Medulla oblongata (tissue), 1 donor: ENCODE measurements around the gene MAPT.
"Not testable (repeated sequence)": the region's sequence is repeated elsewhere in the genome, so short reads cannot be mapped to it uniquely, and the experiment has no call there.

Source experiments
- DNase-seq: peaks from one replicate; pipeline ENCODE4 v3.0.0-alpha.2; 2015; ENCODE audit errors: extremely low spot score

Gene MAPT

DNA sequence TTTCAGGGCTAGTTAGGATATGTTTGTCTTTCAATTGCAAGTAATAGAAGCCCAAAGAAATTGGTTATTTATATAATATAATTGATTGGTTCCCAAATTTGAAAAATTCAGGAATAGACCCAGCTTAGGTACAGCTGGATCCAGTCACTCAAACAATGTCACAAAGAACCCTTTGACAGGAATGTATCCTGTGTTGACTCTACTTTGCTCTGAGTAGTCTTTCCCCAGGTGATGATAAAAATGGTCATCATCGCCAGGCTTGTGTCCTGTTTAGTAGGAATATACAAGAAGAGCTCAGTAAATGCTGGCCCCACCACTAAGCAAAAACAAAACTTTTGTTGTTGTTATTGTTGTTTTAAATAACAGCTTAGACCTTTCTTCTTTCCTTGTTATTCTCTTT is 35.0 kb downstream of the MAPT start:
- no peak for DNase-seq

DNA sequence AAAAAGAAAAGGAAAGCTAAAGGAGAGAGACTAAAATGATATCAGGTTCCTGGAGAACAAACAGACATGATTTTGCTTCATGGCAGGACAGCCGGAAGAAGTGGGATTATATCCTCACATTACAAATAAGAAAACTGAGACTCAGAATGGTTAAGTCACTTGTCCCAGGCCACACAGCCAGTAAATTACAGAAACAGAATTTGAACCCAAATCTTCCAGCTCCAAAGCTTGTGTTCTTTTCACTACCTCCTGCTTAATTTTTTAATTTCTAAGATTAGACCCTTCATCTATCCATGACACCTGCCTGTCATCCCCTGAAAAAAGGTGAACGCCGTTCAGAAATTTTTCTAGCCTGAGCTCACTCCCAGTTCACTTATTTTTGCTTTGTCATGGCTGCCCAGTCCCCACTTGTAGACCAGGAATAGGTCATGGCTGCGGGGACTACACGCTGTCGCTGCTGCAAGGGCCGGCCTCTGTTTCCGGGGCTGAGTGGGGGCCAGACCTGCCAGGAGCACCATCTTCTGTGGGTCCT is 36.1 kb downstream of the MAPT start:
- DNase-seq = no peak

DNA sequence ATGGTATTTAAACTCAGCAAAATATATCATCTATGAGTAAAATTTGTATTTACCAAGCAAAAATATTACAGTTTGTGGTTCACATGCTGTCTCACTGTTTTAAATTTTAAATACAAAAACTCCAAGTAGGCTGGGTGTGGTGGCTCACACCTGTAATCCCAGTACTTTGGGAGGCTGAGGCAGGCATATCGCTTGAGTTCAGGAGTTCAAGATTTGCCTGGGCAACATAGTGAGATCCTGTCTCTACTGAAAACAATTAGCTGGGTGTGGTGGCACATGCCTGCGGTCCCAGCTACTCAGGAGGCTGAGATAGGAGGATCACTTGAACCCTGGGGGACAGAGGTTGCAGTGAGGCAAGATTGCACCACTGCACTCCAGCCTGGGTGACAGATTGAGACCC is 37.3 kb downstream of the MAPT start:
- no peak for DNase-seq

DNA sequence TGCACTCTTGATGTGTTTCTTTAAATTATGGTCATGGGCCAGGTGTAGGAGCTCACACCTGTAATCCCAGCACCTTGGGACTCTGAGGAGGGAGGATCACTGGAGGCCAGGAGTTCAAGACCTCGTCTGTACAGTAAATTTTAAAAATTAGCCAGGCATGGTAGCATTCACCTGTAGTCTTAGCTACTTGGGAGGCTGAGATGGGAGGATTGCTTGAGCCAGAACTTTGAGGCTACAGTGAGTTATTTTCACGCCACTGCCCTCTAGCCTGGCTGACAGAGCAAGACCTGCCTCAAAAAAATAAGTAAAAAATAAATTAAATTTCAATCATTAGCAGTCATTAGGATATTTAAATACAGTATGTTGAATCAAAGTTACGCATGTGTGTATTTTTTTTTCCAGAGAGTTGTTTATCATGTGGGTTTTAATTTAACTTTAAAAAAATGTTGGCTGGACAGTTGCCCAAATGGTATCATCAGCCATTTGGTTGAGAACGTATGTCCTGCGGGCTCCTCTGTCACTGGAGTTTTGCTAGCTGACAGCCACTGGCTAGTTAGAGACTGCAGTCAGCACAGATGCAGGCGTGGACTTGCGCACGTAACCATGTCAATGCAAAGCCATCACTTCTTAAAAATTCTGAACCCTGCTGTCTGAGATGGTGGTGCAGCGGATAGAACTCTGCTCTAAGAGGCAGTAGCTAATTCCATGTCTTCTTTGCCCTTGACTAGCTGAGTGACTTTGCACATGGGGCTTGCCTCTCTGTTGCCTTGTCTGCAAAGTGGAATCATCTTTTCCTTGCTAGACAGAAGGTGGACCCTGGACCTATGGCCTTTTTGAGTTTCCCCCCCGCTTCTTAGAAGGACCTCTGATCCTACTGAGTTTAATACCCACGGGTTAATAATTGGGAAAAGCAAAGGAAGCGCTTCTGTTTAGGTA is 40.0 kb downstream of the MAPT start:
- no peak for DNase-seq

DNA sequence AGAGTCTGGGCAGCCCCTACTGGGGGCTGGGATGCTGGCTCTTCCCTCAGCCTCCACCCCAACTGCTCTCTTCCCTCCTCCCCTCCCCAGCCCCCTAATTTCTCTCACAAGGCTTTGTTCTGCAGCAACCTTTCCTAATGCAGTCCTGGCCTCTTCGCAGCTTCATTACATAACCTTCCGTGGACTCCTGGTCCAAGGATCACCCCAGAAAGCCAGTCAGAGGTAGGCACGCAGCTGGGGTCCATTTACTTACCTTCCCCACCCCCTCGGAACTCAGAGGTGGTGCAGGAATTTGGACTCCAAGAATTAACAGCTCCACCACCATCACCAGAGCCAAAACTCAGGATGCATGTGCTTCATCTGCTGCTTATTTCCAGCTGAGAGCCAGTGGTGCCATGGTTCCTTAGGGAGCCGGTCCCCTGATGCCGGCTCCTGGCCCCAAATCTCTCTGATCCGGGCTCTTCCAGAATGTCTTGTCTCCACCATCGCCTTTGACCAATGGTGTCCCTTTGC is 40.9 kb downstream of the MAPT start:
- DNase-seq = no peak

DNA sequence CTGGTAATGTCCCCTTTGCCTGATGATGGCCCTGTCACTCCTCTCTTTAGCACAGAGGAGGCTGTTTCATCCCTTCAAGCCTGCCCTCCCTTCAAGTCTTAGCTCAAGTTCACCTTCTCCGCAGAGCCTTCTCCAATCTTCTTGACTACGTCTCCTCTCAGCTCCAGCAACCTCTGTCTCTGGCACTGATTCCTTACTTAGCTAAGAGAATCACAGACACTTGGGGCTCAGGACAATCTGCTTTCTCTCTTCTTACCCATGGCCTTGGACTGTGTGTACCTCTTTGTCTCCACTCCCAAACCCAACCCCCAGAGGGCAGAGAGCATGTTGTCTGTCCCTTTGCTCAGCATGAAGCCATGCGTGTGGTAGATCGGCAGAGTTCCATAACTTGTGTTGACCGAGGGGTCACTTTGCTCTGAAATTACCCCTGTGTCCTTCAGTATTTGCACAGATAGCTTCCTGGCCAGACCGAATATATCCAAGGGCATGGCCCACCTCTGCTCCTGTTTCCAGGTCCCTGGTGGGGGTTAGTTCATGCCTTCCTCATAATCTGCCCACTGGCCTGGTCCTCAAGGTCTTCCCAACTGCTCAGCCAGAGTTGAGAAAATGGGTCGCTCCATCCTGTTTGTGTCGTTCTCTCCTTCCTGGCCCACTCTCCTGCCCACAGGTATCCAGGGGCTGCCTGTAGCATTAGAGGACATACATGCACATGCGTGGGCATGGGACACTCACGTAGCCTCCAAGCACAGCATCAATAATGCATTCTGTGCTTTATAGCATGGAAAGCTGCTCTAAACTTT is 41.6 kb downstream of the MAPT start:
- DNase-seq = no peak

DNA sequence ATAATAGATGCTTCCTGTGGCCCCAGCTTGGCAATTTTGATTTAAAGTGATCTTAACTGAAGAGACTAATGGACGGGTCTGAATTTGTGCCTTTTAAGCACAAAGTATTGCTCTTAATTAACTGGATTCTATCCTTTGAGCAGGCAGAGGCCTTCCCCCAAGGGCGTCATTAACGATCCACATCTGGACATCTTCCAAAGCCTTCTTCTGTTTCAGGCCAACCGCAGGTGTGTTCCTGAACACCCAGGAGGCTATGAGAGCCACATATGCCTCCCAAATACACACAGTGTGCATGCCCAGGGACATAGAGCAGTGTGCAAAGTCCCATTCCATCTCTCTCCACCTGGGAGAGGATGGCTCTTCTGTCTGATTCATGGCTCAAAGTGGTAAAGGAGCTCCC is 42.3 kb downstream of the MAPT start:
- DNase-seq = no peak

DNA sequence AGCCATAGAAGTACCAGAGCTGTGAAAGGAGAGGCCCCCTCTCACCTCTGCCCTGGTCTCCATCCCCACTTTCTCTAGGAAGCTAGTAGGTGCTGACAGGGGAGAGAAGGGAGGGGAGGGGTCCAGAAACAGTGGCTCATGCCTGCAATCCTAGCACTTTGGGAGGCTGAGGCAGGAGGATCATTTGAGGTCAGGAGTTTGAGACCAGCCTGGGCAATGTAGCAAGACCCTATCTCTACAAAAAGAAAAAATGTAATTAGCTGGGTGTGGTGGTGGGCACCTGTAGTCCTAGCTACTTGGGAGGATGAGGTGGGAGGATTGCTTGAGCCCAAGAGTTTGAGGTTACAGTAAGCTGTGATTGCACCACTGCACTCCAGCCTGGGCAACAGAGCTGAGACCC is 42.8 kb downstream of the MAPT start:
- not testable (repeated sequence) for DNase-seq

DNA sequence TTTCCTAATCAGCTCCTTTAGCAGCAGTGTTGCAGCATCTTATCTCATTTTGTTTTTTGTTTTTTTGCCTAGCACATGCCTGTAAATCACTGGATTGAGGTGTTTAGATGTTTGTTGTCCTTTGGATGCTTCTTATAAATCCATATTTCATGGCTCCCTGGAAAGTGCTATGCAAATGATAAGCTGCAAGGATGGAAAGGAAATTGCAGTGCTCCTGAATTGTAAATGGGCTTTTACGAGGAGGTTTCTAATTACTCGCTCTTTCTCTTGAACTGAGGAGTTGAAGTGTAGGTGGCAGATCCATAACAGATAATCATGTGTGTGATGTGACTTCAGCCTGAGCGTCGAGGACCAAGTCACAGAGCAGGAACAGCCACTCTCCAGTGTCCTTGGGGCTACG is 45.0 kb downstream of the MAPT start:
- DNase-seq = no peak

DNA sequence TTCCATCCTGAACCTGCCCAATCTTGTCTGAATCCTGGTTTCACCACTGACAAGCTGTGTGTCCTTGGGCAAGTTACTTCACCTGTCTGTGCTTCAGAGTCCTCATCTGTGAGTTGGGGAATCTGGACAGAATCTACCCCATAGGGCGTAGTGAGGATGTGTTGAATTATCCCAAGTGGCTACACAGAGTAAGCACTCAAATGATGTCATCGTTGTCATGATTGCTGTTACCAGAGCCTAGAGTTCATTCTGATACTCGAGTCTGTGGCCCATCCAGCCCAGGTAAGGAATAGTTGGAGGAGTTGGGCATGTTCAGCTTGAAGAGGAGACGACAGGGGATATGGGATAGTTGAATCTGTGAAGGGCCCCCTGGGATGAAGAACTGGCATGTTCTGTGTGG is 45.9 kb downstream of the MAPT start:
- DNase-seq = no peak

DNA sequence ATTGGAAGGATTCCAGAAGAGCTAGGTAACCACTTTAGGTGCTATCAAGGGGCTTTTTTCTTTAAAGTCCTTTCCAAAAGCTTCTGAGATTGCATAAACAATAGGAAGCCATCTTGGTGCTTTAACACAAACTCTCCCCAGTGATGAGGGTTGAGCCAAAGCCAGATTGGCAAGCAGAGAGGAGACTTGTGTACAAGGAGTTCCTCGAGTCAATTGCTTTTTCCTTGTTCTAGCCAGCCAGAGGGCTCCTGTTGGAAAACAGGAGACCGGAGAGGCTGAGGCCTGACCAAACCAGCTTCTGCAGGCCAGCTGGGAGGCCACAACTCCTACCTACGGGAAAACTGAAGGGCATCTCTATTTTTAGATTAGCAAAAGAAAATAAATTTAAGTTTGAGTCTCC is 46.5 kb downstream of the MAPT start:
- DNase-seq = peak; percentile 92

DNA sequence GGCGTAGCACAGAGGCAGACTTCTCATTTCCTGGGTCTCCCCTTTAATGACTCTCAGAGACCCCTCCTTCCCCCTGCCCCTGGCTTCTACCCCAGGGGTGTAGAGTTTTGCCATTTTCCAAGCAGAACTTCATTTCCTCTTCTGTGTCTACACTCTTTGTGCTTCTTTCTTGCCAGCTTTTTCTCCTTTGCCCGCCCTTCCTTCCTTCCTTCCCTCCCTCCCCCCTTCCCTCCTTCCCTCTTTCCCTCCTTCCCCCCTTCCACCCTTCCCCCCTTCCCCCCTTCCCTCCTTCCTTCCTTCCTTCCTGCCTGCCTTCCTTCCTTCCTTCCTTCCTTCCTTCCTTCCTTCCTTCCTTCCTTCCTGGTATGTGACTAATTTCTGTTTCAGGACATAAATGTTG is 47.0 kb downstream of the MAPT start:
- DNase-seq = no peak

DNA sequence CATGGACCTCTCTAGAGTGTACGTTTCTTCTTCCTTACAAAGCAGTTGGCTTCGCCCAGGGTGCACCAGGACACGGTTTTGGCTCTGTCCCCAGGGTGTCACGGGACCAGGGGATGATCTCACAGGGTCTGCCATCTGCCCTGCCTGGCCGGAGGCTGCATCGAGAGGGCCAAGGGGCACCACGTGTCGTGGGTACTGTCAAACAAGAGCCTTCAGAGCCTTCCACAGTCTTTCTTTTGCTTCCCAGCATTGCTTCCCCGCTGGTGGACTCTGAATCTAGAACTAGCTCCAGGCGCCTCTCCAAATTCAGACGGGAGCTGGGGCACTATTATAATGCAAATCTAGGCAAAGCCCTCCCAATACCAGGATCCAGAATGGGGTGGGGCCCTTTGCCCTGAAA is 47.9 kb downstream of the MAPT start:
- peak; percentile 98 for DNase-seq

DNA sequence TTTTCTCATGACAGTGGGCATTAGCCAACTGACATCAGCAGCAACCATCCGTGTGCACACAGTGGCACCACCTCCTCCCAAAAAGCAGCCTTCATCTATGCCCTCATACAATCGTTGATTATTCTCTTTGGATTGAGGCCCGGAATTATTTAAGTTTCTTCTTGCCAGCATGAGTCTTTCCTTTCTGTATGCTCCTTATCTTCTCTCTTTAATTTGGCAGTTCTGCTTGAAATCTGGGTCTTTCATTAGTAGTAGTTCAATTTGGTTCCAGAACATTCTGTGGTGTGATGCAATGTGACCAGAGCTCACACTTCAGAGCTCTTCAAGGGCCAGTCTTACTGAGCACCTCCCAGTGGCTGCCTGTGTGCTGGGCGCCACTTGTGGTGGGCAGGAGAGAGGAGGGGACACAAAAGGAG is 52.5 kb downstream of the MAPT start:
- DNase-seq = peak; percentile 83

DNA sequence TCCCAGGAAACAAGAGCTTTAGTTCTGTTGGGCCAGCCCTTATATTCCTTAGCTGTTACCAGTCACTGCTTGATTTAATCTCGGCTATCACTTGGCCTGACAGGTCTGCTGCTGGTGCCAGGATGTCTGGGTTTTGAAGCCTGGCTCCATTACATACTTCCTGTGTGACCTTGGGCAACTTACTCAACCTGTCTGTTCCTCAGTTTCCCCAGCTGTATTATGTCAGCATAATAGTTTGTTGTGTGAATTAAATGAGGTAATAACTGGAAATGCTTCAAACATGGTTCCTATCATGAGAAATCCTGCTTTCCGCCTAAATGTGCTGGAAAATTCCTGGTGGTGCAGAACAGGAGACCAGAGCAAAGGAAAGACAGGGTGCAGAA is 54.1 kb downstream of the MAPT start:
- DNase-seq = no peak

DNA sequence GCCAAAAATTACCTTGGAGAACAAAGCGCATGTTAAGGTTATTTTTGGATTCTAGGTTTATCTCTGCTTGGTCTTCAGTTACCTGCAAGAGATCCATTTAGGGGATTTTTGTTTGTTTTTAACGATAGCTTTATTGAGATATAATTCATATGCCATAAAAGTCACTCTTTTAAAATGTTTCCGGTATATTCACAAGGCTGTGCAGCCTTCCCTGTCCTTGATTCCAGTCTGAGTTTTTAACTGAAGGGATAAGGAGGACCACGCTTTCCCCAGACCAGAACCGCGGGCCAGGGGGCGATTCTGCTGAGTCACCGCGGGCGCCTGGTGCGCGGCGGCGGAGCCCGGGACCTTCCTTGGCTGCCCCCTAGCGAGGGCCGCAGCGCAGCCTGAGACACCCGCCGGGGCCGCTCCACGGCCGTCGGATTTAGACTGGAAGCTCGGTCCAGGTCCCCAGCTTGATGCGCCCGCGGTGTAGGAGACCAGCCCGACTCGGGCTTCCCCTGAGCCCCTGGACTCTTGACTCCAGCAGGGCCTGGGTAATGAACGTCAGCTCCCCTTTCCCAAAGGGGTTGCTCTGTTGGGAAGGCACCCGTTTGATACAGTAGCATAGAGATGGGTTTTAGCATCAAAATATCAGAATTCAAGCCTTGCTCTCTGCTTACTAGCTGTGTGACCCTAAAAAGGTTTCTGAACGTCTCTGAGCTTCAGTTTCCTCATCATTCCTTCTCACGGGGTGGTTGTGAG is 54.7 kb downstream of the MAPT start:
- DNase-seq = peak; percentile 84

DNA sequence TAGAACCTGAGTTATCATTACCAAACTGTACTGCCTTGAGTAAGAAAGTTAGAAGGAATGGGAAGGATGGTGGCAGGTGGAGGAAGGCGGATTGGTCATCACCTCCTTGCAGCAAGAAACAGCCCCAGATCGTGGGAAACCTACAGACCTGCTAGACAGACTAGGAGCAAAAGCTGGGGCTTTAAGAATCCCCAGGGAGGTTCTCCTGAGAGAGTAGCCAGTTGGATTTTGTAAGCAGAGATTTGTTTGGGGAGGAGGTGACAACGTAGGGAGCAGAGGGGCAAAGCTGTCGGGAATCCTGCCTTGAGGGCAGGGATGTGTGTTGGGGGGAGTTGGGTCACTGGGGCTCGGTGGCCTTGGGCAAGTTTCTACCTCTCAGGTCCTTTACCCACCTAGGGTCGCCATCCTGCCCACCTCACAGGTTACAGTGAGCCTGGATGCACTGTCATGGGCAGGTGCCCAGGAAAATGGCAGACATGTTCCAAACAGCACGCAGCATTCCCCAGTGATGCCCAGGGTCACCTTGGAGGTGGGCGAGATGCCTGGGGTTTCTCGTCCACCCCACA is 55.5 kb downstream of the MAPT start:
- DNase-seq = no peak

DNA sequence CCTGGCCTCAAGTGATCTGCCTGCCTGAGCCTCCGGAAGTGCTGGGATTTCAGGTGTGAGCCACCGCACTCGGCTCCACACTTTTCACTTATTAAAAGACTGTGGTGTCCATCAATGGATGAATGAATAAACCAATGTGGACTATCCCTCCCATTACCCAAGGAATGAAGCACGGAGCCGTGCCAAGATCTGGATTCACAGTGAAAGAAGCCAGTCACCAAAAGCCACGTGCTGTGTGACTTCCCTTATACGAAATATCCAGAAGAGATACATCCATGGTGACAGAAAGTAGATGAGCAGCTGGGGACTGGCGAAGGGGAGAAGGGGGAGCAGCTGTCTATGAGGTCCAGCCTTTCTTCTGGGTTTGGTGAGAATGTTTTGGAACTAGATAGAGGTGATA is 56.5 kb downstream of the MAPT start:
- DNase-seq = no peak

DNA sequence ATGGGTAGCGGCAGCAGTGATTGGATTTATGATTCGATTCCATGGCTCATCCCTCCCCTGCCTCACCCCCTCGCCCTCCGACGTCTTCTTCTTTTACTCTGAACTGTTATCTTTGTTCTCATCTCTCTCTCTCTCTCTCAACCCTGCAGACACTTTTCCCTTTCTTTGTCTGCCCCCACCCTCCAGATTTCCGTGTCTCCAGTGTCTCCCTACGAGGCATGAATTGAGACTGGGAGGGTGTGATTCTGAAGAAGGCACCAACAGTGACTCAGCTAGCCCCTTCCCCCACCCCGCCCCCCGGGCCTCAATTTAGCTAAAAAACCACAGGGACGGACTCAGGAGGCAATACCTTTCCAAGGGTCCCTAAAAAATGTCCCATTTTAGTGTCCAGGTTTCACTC is 57.0 kb downstream of the MAPT start:
- DNase-seq = no peak

DNA sequence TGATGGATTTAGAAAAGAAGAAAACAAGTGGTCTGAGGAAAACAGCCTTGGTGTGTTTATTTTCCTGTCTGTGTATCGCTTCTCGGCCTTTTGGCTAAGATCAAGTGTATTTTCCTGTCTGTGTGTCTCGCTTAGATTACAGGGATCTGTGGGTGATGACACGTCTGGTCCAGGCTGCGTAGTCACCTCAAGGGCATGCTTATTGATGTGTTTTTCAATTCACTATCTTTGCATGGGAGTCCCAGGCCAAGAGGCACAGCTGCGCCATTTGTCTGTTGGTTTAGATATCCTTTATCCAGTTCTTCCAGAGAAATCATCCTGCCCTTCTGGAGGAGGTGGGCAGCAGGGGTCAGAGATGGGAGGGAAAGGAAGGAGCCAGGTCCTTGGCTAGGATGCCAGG is 57.6 kb downstream of the MAPT start:
- no peak for DNase-seq

DNA sequence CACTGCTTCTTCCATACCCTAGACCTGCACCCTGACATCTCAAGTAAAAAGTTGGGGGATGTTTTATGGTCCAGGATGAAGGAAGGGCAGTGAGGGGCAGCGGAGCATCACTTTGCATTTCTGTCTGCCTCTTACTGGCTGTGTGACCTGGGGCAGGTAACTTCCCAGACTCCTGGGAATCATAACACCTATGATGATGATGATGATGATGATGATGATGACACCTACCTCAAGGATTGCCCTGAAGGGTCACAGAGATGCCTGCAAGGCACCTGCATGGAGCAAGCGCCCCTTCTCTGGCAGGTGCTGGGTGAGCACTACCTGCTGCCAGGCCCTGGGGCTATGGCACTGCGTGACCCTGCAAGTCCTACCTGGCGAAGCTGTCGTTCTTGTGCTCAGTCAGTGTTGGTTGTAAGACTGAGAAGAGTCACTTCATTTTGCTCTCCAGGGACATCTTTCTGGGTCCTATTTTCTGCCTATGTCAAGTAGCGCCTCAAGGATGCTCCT is 58.5 kb downstream of the MAPT start:
- no peak for DNase-seq
